NCI-H748 (cell line): ENCODE results near the gene STAT5B.
A peak's percentile ranks its signal among the peaks of the same experiment; 100 is the strongest.
"Not testable (repeated sequence)": the region's sequence is repeated elsewhere in the genome, so short reads cannot be mapped to it uniquely, and the experiment has no call there.

ENCODE experiments used
- DNase-seq: peaks from one replicate; lab custom pipeline; 2025; ENCODE audit not compliant: unreplicated experiment; lab: John Stamatoyannopoulos, UW

STAT5B gene

GRCh38 chr17:42239576-42239975 is 36.6 kb downstream of the STAT5B start:
- not testable (repeated sequence) for DNase-seq

DNA sequence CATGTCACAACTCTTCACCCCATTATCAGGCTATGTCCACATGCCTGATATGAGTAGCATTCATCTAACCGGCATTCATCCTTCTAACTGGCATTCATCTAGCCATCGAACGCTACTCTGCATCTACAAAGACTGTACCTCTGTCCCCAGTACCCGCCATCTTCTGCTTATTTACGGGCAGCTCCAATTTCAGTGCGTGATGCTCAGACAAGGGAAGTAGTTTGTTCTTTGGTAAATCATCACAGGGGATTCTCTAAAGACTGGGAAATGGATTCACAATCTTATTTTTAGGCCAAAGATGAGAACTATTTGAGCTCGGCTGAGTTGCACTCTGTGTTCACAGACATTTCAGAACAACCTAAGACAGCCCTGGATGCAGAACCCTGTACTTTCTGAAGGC is 39.4 kb downstream of the STAT5B start:
- no peak for DNase-seq

GRCh38 chr17:42233994-42234393 is 42.2 kb downstream of the STAT5B start:
- no peak for DNase-seq

DNA sequence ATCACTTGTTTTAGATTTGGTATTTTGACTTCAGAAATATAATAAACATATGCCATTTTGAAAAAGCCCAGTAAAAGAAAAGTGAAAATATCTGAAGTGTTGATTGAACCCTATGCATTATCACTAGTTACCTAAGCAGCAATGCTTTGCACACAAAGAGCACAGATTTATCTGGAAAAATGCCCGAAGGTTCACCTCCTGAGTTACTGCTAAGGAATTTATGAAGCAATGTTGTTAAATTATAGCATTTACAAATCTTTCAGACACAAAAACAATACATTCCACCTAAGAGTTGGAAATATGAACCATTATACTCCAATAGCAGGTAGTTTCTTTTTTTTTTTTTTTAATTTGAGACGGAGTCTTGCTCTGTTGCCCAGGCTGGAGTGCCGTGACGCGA is 43.0 kb downstream of the STAT5B start:
- no peak for DNase-seq

DNA sequence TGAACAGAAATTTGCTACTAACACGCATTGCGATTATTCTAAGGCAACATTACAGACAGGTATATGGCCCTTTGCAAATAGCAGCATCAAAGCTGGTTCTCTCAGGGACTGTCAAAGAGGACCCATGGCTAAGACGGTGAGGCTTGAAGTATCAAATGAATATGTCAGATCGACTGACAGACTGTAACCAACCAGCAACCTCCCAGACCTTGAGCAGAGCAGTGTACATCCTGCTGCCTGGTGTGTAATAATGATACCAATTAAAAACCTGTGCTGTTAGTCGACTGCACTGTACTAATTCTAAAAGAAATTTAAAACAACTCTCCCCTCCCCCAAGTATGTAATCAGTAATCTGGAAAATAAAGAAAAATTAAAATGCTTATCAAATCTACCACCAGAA is 46.0 kb downstream of the STAT5B start:
- no peak for DNase-seq

- DNase-seq: no peak
These were observed 48.1 kb downstream of the STAT5B start for GRCh38 chr17:42227849-42228700.

DNA sequence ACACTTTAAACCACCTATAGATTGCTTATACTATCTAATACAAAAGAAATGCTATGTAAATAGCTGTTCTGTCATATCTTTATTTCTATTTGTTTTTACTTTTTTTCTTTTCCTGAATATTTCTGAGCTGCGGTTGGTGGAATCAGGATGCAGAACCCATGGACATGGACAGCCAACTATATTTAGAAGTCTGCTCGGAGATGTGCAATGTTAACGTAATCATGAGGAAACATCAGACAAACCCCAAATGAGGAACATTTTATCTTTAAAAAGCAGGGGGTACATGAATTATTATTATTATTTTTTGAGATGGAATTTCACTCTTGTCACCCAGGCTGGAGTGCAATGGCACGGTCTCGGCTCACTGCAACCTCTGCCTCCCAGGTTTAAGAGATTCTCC is 50.5 kb downstream of the STAT5B start:
- no peak for DNase-seq

DNA sequence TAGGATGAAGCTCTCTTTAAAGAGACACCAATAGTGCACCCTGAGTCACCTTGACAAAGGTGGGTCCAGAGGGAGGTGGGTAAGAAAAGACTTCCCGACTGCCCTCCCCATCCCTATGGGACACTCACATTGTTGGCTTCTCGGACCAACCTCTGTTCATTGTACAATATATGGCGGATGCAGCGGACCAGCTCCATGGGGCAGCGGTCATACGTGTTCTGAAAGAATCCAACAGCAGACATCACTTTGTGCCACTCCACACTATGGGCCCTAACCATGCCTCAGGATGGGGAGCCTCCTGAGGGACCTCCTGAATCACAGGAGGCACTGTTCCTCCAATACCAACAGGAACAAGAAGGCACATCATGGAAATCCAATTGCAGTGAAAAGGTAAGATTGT is 51.5 kb downstream of the STAT5B start:
- no peak for DNase-seq

DNA sequence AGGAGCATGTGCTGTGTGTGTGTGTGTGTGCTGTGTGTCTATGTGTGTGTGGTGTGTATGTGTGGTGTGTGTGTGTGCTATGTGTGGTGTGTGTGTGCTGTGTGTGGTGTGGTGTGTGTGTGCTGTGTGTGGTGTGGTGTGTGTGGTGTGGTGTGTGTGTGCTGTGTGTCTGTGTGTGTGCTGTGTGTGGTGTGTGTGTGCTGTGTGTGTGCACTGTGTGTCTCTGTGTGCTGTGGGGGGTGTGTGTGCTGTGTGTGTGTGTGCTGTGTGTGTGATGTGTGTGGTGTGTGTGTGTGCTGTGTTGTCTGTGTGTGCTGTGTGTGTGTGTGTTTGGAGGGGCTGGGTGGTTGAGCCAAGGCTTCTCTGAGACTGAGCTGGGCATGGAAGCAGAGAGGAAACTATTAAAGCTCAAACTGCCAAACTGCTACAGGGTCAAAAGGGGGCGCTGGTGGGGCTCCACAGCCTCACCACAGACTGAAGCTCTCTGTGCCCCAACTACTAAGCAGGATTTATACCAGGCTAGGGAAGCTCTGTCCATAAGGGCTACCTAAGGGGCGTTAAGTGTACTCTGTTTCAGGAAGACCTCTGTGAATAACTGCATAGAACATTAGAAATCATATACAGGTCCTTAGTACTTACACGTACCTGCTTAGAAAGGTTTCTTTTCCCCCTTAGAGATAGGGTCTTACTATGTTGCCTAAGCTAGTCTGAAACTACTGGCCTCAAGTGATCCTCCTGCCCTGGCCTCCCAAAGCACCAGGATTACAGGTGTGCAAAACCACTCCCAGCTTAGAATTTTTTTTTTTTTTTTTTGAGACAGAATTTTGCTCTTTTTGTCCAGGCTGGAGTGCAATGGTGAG is 54.1 kb downstream of the STAT5B start:
- DNase-seq: peak; percentile 28

DNA sequence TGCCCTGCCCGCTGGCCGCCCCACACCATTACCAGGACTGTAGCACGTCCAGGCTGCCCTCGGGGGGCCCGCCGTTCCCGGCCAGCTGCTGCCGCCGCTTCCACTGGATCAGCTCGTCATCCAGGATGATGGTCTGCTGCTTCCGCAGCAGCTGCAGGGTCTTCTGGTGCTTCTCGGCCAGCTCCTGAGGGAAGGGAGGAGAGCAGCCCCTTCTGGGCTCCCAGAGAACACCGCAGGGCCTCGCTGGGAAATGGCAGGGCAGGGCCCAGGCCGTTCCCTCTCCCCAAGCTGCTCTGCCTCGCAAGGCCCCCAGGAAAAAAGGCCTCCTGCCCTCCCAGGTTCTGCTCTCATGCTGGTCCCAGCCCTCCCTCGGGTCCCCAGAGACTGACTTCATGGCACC is 56.9 kb downstream of the STAT5B start:
- not testable (repeated sequence) for DNase-seq

GRCh38 chr17:42214156-42214555 is 62.0 kb downstream of the STAT5B start:
- no peak for DNase-seq

DNA sequence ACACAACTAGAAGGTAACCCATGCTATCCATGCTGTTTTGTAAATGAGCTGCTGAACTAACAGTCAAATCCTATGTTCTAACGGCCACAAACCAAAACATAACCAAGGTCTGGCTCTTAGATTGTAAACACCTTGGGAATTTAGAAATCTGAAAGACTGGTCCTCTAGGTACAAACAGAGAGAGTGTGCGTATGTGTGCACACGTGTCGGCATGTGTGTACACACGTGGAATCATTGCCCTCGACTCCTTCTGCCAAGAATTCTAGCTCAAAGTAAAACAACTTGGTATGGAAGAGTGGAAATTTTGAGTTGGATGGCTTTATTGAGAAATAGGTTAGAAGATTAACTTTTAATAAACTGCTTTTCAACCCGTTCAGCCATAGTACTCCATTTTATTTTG is 63.8 kb downstream of the STAT5B start:
- no peak for DNase-seq

GRCh38 chr17:42211921-42212341 is 64.3 kb downstream of the STAT5B start:
- DNase-seq: not testable (repeated sequence)

GRCh38 chr17:42210046-42210445 is 66.1 kb downstream of the STAT5B start:
- no peak for DNase-seq

- not testable (repeated sequence) for DNase-seq
These were observed 70.0 kb downstream of the STAT5B start for GRCh38 chr17:42206153-42206612.

DNA sequence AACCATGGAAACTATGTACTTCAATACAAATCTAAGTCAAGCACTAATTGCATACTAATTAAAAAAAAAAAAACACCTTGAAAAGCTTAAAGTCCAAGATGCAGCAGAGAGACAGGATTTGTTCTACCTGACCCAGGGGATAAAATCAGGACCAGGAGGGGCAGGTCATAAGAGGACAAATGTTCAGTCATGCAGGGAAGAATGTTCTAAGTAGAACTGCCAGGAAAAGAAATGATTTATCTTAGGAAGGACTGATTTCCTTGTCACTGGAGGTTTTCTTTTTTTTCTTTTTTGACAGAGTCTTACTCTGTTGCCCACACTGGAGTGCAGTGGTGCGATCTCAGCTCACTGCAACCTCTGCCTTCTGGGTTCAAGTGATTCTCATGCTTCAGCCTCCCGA is 72.8 kb downstream of the STAT5B start:
- DNase-seq: no peak

GRCh38 chr17:42202696-42203095 is 73.5 kb downstream of the STAT5B start:
- DNase-seq: no peak

DNA sequence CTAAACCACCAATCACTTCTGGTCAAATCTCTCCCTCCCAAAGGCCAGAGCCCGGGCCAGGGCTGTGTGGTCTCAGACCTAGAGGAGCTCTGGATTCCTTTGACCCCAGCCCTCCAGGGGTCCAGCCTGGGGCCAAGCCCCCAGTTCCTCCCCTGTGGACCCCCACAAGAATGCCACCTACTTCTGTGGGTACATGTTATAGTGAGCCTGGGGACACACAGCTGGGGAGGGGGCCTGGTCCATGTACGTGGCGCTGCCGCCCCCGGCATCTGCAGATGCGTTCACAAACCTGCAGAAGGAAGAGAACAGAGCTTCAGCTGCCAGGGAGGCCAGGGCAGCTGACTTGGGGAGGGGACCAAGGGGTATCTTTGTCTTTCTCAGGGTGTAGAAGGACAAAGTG is 74.0 kb downstream of the STAT5B start:
- DNase-seq: no peak

- no peak for DNase-seq
These were observed 74.8 kb downstream of the STAT5B start for GRCh38 chr17:42201458-42201772.

DNA sequence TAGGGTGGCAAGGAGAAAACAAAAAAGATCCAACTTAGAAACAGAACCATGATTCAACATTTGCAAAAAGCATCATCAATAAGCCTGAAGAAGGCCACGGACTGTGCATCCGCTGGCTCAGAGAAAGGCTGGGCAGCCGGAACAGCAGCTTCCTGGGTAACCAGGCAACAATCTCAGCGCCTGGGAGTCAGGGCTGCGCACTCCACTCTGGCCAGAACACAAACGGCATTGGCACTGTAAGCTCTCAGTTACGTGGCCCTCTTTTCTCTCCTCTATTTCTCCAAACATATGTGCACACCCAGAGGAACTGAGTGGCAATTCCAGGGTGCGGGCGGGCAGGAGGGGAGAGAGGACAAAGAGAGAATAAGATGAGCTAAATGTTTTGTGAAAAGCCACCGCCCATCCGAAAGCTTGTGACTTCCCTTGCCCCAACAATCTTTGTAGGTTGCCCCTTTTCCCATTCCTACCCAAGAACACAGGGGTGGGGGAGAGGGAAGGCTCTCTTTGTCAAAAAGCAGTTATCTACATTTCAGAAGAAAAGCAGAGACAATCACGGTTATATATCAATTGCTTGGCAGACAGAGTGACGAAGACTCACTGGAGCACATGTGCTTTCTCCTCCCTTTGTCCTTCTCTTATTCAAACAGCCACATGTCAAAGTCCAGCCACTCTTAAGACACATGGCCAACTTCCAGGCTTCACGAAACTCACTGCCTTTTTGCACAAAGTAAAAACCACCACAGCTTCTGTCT is 75.3 kb downstream of the STAT5B start:
- DNase-seq: no peak

DNA sequence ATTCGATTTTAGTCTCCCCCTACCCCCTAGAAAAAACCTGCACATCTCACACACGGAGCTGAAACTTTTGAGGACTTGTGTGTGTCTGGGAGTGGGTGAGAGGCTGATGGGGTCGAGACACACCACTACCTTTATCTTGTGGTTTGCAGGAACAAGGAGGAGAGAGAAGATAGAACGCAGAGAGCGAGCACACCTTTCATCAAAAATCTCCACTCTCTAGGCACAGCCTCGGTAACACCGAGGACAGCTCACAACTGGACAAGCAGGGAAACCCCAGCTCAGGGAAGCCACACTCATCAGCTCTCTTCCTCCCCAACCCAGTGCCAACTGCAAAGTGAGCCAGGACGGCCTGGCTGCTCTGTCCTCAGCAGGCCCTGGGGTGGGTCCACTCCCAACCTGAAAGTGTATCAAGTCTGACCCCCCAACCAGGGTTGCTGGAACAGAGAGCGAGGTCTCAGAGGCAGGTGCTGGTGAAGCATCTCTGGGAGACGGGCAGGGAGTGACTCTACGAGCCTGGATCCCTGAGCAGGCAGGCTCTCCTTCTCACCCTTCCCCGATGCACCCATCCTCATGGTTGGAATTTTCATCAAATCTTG is 76.7 kb downstream of the STAT5B start:
- no peak for DNase-seq
